GM18907 (cell line): ENCODE results near the gene PXYLP1.
"Not testable (repeated sequence)": the region's sequence is repeated elsewhere in the genome, so short reads cannot be mapped to it uniquely, and the experiment has no call there.

Experiments used
- ATAC-seq: cut with Tn5 transposase; IDR thresholded peaks from one replicate; pipeline ENCODE4 v1.9.1; 2021; ENCODE audit warnings: mild to moderate bottlenecking, moderate library complexity; ENCODE audit not compliant: unreplicated experiment

PXYLP1 gene

DNA sequence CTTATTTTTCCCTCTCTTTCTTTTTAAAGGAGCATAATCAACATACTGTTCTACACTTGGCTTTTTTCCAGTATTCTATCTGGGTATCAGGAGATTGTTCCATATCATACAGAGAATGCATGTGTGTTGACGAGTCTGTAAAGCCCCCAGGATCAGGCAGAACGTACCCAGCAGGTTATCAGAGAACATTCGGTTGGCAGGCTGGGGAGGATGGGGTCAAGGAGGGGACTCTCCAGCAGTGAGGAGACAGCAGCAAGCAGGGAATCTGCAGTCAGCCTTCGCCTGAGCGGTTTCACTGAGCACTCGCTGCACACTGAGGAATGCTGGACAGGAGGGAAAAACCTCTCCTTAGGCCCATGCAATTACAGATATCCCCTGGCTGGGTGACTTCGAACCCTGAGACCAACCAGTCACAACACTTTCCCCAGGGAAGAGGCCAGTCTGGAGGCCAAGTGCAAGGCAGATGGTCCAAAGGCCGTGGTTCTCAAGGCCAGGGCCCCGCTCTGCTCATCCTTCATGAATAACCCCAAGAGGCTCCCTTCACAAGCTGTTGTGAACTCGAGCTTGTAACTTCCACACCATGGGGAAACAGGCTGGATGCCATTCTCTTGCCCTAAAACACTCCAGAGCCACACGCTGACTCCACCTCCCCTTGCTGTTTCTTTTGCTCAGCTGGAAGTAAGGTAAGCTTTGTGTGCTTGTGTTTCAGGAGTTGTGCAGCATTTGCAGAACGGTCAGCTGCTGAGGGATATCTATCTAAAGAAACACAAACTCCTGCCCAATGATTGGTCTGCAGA, 60.1 kb downstream of the PXYLP1 start:
- ATAC-seq = no peak

DNA sequence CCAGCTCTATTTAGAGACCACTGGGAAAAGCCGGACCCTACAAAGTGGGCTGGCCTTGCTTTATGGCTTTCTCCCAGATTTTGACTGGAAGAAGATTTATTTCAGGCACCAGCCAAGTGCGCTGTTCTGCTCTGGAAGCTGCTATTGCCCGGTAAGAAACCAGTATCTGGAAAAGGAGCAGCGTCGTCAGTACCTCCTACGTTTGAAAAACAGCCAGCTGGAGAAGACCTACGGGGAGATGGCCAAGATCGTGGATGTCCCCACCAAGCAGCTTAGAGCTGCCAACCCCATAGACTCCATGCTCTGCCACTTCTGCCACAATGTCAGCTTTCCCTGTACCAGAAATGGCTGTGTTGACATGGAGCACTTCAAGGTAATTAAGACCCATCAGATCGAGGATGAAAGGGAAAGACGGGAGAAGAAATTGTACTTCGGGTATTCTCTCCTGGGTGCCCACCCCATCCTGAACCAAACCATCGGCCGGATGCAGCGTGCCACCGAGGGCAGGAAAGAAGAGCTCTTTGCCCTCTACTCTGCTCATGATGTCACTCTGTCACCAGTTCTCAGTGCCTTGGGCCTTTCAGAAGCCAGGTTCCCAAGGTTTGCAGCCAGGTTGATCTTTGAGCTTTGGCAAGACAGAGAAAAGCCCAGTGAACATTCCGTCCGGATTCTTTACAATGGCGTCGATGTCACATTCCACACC, 60.9 kb downstream of the PXYLP1 start:
- no peak for ATAC-seq

DNA sequence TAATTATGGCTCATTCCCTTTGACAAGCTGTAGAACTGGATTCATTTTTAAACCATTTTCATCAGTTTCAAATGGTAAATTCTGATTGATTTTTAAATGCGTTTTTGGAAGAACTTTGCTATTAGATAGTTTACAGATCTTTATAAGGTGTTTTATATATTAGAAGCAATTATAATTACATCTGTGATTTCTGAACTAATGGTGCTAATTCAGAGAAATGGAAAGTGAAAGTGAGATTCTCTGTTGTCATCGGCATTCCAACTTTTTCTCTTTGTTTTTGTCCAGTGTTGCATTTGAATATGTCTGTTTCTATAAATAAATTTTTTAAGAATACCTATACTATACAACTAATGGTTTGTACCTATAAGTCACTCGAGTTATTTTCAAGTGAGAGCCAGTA, 62.7 kb downstream of the PXYLP1 start:
- ATAC-seq = no peak

DNA sequence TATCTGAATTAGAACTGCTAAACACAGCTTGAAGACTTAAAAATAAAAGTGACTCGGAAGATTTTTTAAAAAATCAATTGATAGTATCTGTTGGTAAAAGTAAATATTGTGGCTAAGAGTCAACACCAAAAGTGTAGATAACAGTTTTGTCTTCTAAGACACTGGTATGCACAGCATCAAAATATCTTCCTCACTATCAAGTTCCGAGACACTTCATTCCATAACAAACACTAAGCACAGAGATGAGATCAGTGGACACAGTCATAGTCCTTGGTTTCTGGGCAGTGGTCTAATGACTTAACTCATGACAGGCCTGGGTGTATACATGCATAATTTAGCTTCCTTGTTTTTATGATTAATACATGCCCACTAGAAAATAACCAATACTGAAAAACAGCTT, 63.2 kb downstream of the PXYLP1 start:
- no peak for ATAC-seq

DNA sequence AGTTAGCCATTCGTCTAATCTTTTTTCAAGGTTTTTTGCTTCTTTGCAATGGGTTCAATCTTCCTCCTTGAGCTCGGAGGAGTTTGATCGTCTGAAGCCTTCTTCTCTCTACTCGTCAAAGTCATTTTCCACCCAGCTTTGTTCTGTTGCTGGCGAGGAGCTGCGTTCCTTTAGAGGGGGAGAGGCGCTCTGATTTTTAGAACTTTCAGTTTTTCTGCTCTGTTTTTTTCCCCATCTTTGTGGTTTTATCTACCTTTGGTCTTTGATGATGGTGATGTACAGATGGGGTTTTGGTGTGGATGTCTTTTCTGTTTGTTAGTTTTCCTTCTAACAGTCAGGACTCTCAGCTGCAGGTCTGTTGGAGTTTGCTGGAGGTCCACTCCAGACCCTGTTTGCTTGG, 68.8 kb downstream of the PXYLP1 start:
- not testable (repeated sequence) for ATAC-seq

DNA sequence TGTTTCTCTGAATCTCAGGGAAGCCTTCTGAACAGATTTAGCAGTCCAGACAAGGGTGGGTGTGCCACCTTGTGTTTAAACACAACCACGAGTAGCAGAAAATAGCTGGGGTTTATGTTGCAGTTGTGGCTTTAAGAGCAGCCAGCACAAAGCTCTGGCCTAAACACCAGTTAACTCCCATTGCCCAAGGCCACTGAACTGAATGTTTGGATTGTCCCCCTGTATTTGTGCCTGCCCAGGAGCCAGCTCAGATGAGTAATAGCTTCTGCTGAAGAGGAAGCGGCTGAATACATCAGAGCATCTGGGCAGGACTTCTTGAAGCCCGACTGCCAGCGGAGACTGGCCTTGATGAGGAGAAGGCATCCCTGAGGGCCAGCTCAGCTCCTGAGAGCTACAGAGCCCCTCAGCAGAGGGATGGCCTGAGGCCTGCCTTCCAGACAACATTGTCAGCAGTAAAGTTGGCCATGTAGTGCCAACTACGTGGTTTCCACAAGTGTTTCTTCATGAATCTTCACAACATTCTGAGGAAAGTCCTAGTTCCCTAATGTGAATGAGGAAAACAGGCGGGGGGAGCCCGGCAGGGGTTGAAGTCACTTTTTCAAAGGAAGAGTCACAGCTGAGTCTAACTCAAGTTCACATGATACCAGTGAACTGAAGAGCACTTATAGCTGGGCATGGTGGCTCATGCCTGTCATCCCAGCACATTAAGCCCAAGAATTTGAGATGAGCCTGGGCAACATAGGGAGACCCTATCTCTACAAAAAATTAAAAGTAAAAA, 70.9 kb downstream of the PXYLP1 start:
- ATAC-seq = no peak

DNA sequence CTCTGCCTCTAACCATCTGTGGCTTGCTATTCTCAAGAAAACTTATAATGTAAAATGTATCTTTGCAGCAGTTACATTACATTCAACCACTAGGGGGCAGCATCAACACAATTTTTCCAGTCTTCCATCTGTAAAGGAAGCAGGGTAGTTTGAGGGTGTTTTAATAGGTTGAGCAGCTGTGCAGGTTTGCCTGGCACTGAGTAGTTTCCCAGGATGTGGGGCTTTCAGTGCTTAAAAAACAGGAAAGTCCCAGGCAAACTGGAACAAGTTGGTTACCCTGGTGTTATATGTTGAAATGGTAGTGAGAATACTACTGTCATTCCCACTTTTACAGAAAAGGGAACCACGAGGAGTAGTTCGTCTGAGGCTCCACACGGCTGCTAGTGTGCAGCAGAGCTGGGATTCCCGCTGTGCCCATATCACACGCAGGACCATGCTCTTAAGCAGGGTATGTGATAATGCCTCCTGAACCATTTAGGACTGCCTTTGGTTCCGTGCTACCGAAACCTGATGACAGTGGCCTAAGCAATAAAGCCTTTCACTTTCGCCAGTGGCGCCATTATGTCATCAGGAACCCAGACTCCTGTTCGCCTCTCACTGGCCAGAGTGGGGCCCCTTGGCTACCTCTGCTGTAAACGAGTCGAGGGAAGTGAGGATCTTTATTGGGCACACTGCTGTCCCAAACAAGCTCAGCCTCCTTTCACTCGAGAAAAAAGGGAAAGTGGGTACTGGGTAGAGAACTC, 72.0 kb downstream of the PXYLP1 start:
- peak; percentile 75 for ATAC-seq

DNA sequence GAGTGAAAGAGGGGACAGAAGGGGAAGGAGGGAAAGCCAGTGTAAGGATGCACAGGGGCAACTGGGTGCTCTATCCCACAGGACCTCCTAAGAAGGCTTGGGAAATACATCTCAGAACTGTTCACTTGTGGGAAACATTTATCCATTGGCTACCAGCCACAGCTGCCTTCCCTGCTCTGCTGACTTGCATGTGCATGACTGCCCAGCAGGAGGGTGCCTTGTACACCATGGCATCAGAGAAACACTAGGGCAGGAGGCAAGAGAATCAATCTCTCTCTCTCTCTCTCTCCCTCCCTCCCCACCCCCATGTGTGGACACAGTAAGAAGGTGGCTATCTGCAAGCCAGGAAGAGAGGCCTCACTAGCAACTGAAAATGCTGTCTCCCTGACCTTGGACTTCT, 73.8 kb downstream of the PXYLP1 start:
- no peak for ATAC-seq

DNA sequence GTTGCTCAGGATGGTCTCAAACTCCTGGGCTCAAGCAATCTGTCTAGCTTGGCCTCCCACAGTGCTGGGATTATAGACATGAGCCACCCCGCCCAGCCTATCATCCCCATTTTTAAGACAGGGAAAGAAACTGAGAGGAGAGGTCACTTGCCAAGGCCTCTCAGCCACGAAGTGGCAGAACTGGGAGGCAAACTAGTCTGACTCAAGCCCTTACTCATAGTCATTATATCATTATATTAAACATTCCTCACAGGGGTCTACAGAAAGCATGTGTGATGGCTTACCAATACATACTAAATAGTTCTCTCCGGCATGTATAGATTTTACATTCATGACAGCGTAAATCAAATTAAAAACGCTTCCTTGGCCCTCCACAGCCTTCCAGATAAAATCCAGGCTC, 74.7 kb downstream of the PXYLP1 start:
- no peak for ATAC-seq

DNA sequence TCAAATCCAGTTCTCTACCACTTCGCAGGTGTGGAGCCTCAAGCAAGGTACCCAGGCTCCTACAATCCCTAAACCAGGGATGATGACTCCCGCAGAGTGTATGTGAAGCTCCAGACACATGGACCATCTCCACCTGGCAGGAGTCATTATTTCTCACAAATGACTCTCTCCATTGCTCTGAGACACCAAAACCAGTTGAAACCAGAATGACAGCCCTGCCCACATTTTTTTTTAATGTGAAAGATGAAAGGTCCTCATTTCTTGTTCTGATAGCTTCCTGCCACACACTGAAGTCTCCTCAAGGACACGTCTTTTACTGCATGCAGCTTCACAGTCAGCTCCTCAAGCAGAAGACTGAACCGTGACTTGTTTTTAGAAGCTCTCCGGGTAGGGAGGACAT, 75.3 kb downstream of the PXYLP1 start:
- no peak for ATAC-seq

DNA sequence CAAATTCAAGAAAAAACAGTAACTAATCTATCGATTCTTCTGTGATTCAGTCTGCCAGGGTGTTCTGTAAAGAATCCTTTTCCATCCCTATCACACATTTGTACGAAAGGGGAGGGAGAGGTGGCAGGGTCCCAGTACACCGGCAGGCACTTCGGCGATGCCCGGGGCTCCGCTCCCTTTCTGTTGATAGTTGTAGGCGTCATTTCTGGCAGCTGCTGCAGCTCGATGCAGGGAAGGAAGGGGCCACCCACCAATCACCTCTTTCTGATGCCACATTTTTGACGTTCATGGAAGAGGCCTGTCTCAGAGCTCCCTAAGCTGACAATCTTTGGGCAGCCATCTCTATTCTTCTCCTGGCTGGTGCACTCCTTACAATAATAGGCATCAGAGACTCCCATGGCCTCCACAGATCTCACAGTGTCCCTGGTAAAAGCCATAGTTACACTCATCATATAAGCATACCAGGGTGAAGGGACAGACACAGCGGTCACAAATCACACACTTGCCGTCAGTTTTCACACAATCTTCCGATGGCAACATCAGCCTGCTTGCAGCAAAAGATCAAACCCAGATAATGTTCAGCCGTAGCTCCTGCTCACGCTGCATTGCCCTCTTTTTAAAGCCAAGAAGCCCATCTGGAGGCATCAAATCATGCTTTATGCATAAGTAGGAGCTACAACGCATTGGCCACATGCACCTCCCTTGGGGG, 75.9 kb downstream of the PXYLP1 start:
- no peak for ATAC-seq

DNA sequence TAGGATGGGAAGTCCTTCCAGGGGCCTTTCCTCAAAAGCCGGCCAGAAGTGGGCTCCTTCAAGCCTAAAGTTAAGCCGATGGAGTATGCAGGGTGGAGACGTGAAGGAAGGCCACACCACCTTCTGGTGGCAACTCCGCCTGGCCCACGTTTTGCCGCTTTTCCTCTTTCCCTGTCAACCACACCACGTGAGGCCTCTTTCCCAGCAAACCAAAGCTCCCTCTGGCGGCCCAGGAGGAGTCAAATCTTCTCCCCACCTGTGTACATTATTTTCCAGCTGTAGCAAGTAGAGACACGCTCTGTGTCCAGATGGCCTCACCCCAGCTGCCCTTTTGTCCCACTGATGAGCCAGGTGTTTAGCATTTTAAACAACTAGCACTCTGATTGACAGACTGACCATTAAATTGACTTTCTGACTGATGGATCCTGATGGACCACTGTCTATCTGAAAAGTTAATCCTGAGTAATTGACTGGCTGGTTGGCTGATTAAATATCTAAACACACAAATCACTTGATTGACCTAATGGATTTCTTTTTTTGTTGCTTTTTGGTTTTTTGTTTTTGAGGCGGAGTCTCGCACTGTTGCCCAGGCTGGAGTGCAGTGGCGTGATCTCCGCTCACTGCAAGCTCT, 77.1 kb downstream of the PXYLP1 start:
- ATAC-seq = no peak

DNA sequence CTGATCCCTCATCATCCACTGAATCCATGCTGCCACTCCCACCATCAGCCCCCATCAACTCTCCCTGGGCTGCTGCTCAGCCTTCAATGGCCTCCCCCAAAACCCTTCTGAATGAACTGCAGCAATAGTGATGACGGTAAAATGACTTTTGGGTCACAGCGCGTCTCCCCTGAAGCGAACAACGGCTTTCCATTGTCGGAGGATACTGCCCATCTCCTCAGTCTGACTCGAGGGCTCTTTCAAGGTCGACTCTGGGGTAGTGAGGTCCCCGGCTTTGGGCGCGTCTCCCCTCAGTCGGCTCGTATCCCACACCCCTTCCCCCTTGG, 79.5 kb downstream of the PXYLP1 start:
- ATAC-seq = no peak

DNA sequence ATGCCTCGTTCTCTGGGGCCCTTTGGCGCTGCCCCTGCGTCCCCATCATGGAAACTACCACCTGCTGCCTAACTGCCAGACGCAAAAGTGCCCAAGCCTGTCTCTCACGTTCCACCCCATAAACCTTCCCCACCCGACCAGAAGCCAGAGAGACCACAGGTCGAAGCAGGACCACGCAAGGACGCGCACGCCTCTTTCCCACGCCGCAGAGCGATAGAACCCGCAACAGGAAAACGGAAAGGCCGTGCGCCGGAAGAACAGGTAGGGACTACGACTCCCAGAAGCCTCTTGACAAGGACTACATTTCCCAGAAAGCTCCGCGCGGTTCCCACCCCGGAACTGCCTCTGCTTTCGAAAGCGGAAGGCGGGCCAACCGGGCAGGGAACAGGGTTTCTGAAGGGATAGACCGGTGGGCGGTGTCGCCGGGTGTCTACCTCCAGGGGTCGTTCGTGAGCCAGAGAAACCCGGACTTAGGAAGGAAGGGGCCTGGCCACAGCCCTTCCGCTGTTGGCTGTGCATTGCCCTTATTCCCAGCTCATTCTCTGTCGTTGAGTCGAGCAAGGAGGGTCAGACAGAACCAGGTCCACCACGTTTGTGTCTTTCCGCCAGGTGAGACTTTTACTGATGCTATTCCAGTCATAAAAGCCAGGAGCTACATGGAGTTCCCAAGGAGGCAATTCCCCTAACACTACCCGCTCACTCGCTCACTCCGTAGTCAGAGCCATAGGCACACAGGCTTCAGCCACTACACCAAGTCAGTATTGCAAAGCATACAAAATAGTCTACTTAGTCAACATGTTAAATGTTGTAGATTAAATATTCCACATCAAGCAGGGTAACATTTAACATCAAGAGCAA, 80.1 kb downstream of the PXYLP1 start:
- ATAC-seq = peak; percentile 99

DNA sequence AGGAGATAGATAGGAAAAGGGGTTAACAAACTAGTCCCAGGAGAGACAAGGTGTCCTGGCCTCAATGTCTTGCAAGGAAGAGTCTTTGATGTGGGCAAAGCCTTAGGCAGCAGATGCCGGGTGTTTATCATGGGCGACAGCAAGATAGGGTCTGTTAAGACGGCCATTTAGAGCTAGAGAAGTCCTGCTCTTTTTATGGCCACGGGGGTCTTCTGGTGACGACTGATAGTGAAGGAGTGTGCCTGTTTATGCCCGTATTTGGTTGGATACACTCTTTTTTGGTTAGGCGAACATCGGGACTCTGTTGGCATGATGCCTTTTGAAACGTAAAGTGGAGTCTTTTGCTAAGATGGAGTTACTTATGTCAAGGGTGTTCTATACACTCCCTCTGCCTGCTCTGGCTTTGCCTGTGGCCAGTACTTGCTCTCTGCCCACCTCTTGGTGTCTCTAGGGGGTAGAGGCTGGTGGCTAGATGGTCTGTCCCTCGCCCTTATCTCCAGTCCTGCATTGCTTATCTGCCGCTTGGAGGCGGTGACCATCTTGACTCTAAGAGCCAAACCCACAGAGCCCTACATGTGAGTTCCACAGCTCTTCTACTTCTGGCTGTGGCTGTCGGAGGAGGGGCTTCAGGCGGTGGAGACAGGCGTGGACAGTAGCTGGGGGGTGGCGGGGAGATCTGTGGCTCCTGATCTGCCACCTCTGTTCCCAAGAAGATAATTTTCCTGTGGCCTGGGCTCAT, 80.9 kb downstream of the PXYLP1 start:
- ATAC-seq = no peak

DNA sequence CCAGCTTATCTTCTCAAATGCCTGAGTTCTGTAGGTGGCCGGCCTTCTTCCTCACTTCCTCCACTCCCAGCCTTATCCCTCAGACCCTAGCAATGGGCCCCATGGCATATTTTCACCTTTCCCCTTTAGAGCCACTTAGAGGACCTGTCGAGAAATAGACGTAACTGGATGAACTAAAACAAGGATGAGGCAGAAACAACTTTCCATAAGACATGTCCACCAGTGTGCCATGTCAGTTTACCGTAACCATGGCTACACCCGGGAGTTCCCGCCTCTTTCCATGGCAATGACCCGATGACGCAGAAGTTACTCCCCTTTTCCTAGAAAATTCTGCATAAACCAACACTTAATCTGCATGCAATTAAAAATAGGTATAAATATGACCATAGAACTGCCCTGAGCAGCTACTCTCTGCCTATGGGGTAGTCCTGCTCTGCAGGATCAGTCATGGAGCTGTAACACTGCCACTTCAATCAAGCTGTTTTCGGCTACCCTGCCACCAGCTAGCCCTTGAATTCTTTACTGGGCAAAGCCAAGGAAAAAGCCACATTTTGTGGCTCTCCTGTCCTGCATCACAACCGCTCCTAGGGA, 81.6 kb downstream of the PXYLP1 start:
- no peak for ATAC-seq

DNA sequence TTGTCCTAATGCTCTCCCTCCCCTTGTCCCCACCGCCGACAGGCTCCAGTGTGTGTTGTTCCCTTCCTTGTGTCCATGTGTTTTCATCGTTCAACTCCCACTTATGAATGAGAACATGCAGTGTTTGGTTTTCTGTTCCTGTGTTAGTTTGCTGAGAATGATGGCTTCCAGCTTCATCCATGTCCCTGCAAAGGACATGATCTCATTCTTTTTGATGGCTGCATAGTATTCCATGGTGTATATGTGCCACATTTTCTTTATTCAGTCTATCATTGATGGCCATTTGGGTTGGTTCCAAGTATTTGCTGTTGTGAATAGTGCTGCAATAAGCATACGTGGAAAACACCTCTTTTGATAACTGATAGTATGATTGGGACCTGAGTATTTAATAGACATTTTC, 82.8 kb downstream of the PXYLP1 start:
- not testable (repeated sequence) for ATAC-seq

DNA sequence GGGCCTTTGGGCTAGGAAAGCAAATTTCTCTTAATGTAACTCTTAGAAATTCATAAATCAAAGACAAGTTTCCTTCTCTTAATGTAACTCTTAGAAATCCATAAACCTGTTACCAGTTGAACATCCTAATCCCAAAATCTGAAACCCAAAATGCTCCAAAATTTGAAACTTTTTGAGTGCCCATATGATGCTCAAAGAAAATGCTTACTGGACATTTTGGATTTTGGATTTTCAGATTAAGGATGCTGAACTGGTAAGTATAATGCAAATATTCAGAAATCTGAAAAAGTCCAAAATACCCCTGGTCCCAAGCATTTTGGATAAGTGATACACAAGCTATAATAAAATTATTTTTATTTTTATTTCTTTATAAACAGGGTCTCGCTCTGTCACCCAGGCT, 85.2 kb downstream of the PXYLP1 start:
- ATAC-seq = no peak
